Spleen (tissue), 11 donors: ENCODE data around the gene GRID2. TPM values are rescaled to one million over a fixed set of nuclear protein-coding genes. Genes with fewer than 3 reads are reported as not detected.

Experiments used
- DNase-seq: peaks from one replicate; pipeline ENCODE4 v3.0.0-alpha.2; 2020
- H3K27ac ChIP-seq, 8 donors: fragments of 200-600 bp; sonication (generic) in 7 of 8; 1 replicate in 4 of 8; 2 replicates in 4 of 8; pipeline versions ENCODE4 v1.5.0 to v1.8.0; 2016 to 2021; ENCODE audit warnings: inconsistent platforms in 4 of 8, mild to moderate bottlenecking in 4 of 8, moderate library complexity in 1 of 8
- H3K27me3 ChIP-seq, 7 donors: fragments of 200-600 bp; sonication (generic) in 6 of 7; replicated peaks in 1 of 7; 1 replicate in 4 of 7; 2 replicates in 3 of 7; pipeline versions ENCODE4 v1.5.0 to v1.8.0; 2016 to 2021; ENCODE audit warnings: inconsistent platforms in 3 of 7, mild to moderate bottlenecking in 1 of 7
- H3K36me3 ChIP-seq, 6 donors: fragments of 200-600 bp; sonication (generic) in 5 of 6; 1 replicate in 4 of 6; 2 replicates in 2 of 6; pipeline versions ENCODE4 v1.5.0 to v1.8.0; 2016 to 2021; ENCODE audit warnings: inconsistent platforms in 2 of 6
- H3K4me1 ChIP-seq, 6 donors: fragments of 200-600 bp; sonication (generic) in 5 of 6; 1 replicate in 3 of 6; 2 replicates in 3 of 6; pipeline versions ENCODE4 v1.5.0 to v1.8.0; 2016 to 2021; ENCODE audit warnings: inconsistent platforms in 3 of 6
- H3K4me3 ChIP-seq, 8 donors: fragments of 200-600 bp; sonication (generic) in 7 of 8; 1 replicate in 4 of 8; 2 replicates in 4 of 8; pipeline versions ENCODE4 v1.5.0 to v1.8.0; 2016 to 2021; ENCODE audit warnings: inconsistent platforms in 4 of 8, mild to moderate bottlenecking in 4 of 8, moderate library complexity in 2 of 8
- H3K9me3 ChIP-seq, 8 donors: fragments of 200-600 bp; sonication (generic) in 7 of 8; 1 replicate in 4 of 8; 2 replicates in 4 of 8; pipeline versions ENCODE4 v1.5.0 to v1.8.0; 2016 to 2021; ENCODE audit warnings: inconsistent platforms in 4 of 8
- CTCF ChIP-seq, 11 experiments: fragments of 200-600 bp in 7 of 11; fragments of 450-650 bp in 4 of 11; sonication (generic) in 4 of 11; IDR thresholded peaks in 8 of 11; conservative IDR thresholded peaks in 3 of 11; 1 replicate in 7 of 11; 2 replicates in 4 of 11; pipeline versions ENCODE4 v1.4.0 to v1.8.0; 2016 to 2021; ENCODE audit warnings: antibody characterized with exemption in 11 of 11, inconsistent platforms in 4 of 11, mild to moderate bottlenecking in 1 of 11
- POLR2A ChIP-seq, 3 donors: fragments of 450-650 bp; IDR thresholded peaks; one replicate each; pipeline ENCODE4 v1.5.1; 2017; ENCODE audit warnings: antibody characterized with exemption in 3 of 3, mild to moderate bottlenecking in 1 of 3
- POLR2AphosphoS5 ChIP-seq, 3 donors: sonication (generic); formaldehyde crosslinking; IDR thresholded peaks; one replicate each; pipeline ENCODE4 v1.5.1; 2017; ENCODE audit warnings: antibody characterized with exemption in 3 of 3
- WGBS, 5 donors: extraction: QIAGEN DNeasy Blood & Tissue Kit in 3 of 5; methylation state at CpG; one replicate each; pipeline versions ENCODE4 v1.1.5 to v1.1.7; 2013 to 2018; 5-methylcytosine and 5-hydroxymethylcytosine counted together
- intact Hi-C: fragments of 100-400 bp; cut with DNase I; formaldehyde crosslinking; loops from one replicate; pipeline ENCODE4 v1.15.0; 2023; ENCODE audit warnings: low total_unique reads
- polyA plus RNA-seq, 3 donors: library from polyadenylated mRNA; stranded (reverse); fragments of 200-250 nt; gene quantifications; one replicate each; pipeline ENCODE4 v1.2.1, GENCODE V29; 2013
- total RNA-seq, 7 donors: library from RNA; depleted of rRNA in 3 of 7; stranded (reverse); fragments of >200 nt in 3 of 7; fragmentation: NEBNext Ultra II Directional in 4 of 7; extraction: Animal tissue kit (Norgen Biotek cat#: 25700) in 4 of 7; gene quantifications; one replicate each; pipeline versions ENCODE4 v1.1.0 to v1.2.1, GENCODE V29; 2016 to 2021
- donor health status: healthy with polysubstance abuse.
- donor health status: DM: no; HTN: no; CAD: no; lungs with moderate emphysema.
- donor health status: DM: no; HTN: no; CAD: no.
- donor health status: Bipolar disorder and iron deficiency.
- donor health status: healthy.
- donor health status: DM: no; HTN: no; CAD: no.
- donor health status: DM: yes; HTN: yes; CAD: no.

GRID2 gene
- total and polyA plus RNA-seq, 10 donors: 0.03 to 0.92 (median 0.22) TPM; not detected in 4

- H3K9me3 ChIP-seq: no peaks in the 10 kb centered on the region
- no peak for DNase-seq
- no peak for TF ChIP-seq CTCF (IDR thresholded peaks at IDR 0.05 in 8 of 11, conservative IDR thresholded peaks at IDR 0.05 in 3 of 11)
- TF ChIP-seq POLR2AphosphoS5 (IDR thresholded peaks at IDR 0.05): no peak
- TF ChIP-seq POLR2A (IDR thresholded peaks at IDR 0.05): no peak
- no peak overlapping the region for H3K4me3 ChIP-seq
- no peaks in the 10 kb centered on the region for H3K27me3 ChIP-seq
- 51 to 66% (median 56%) methylated on average over 2 of the region's 2 CpGs for WGBS, 5 donors
- no peak overlapping the region for H3K27ac ChIP-seq
- H3K4me1 ChIP-seq: no peaks in the 10 kb centered on the region
- H3K36me3 ChIP-seq: no peaks in the 10 kb centered on the region
- intact Hi-C loops: no loop called here
These were observed 354.6 kb downstream of the GRID2 start for GRCh38 chr4:92658318-92658717.

- no peak overlapping the region for H3K27ac ChIP-seq
- 80 to 97% (median 92%) methylated on average over 3 of the region's 3 CpGs for WGBS, 5 donors
- TF ChIP-seq POLR2AphosphoS5 (IDR thresholded peaks at IDR 0.05): no peak
- no peak for TF ChIP-seq POLR2A (IDR thresholded peaks at IDR 0.05)
- no peak for TF ChIP-seq CTCF (IDR thresholded peaks at IDR 0.05 in 8 of 11, conservative IDR thresholded peaks at IDR 0.05 in 3 of 11)
- intact Hi-C loops: no loop called here
- H3K9me3 ChIP-seq: peaks cover 0 to 6% (median 0%) of the 10 kb centered on the region in 8 donors
- H3K36me3 ChIP-seq: no peaks in the 10 kb centered on the region
- H3K4me3 ChIP-seq: no peak overlapping the region
- no peaks in the 10 kb centered on the region for H3K4me1 ChIP-seq
- H3K27me3 ChIP-seq: no peaks in the 10 kb centered on the region
- DNase-seq: no peak
These were observed 374.0 kb downstream of the GRID2 start for GRCh38 chr4:92677805-92678204.

GRCh38 chr4:92678292-92678691 is 374.5 kb downstream of the GRID2 start:
- TF ChIP-seq CTCF (IDR thresholded peaks at IDR 0.05 in 8 of 11, conservative IDR thresholded peaks at IDR 0.05 in 3 of 11) (no peak), POLR2A (IDR thresholded peaks at IDR 0.05) (no peak), POLR2AphosphoS5 (IDR thresholded peaks at IDR 0.05) (no peak)
- H3K27me3 ChIP-seq: no peaks in the 10 kb centered on the region
- peaks cover 0 to 6% (median 0%) of the 10 kb centered on the region in 8 donors for H3K9me3 ChIP-seq
- DNase-seq: no peak
- no peak overlapping the region for H3K27ac ChIP-seq
- WGBS, 5 donors: 78 to 92% (median 83%) methylated on average over 4 of the region's 4 CpGs
- no peak overlapping the region for H3K4me3 ChIP-seq
- H3K36me3 ChIP-seq: no peaks in the 10 kb centered on the region
- no peaks in the 10 kb centered on the region for H3K4me1 ChIP-seq
- intact Hi-C loops: no loop called here

GRCh38 chr4:92679149-92679548 is 375.4 kb downstream of the GRID2 start:
- WGBS, 5 donors: 69 to 77% (median 74%) methylated on average over 1 of the region's 1 CpG
- TF ChIP-seq POLR2A (IDR thresholded peaks at IDR 0.05): no peak
- no peak for TF ChIP-seq POLR2AphosphoS5 (IDR thresholded peaks at IDR 0.05)
- no peak for TF ChIP-seq CTCF (IDR thresholded peaks at IDR 0.05 in 8 of 11, conservative IDR thresholded peaks at IDR 0.05 in 3 of 11)
- intact Hi-C loops: no loop called here
- H3K4me3 ChIP-seq: no peak overlapping the region
- peaks cover 0 to 6% (median 0%) of the 10 kb centered on the region in 8 donors for H3K9me3 ChIP-seq
- no peak for DNase-seq
- no peaks in the 10 kb centered on the region for H3K4me1 ChIP-seq
- H3K36me3 ChIP-seq: no peaks in the 10 kb centered on the region
- H3K27me3 ChIP-seq: no peaks in the 10 kb centered on the region
- H3K27ac ChIP-seq: no peak overlapping the region
